Dendritic cell treated with granulocyte-macrophage colony-stimulating factor and Interleukin-4, amounts not matched to agents 40 ng/mL and 50 ng/mL, for 4 days (primary cell): ENCODE measurements around the gene MIS12.

Source experiments
- H3K27ac Mint-ChIP-seq: one replicate; pipeline ENCODE4 v1.8.0; 2022; ENCODE audit warnings: mild to moderate bottlenecking, mixed read lengths
- H3K27me3 Mint-ChIP-seq: one replicate; pipeline ENCODE4 v1.8.0; 2022; ENCODE audit warnings: mild to moderate bottlenecking, mixed read lengths
- H3K36me3 Mint-ChIP-seq: one replicate; pipeline ENCODE4 v1.8.0; 2022; ENCODE audit warnings: low read depth, mixed read lengths
- H3K4me1 Mint-ChIP-seq: one replicate; pipeline ENCODE4 v1.8.0; 2022; ENCODE audit warnings: low read depth, mixed read lengths
- H3K4me3 Mint-ChIP-seq: one replicate; pipeline ENCODE4 v1.8.0; 2022; ENCODE audit warnings: mild to moderate bottlenecking, moderate library complexity, mixed read lengths
- H3K9me3 Mint-ChIP-seq: one replicate; pipeline ENCODE4 v1.8.0; 2022; ENCODE audit warnings: mixed read lengths
- intact Hi-C: fragments of 100-400 bp; cut with micrococcal nuclease; formaldehyde crosslinking; loops from one replicate; pipeline ENCODE4 v1.15.0; 2022

MIS12 gene, protein sequence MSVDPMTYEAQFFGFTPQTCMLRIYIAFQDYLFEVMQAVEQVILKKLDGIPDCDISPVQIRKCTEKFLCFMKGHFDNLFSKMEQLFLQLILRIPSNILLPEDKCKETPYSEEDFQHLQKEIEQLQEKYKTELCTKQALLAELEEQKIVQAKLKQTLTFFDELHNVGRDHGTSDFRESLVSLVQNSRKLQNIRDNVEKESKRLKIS

DNA sequence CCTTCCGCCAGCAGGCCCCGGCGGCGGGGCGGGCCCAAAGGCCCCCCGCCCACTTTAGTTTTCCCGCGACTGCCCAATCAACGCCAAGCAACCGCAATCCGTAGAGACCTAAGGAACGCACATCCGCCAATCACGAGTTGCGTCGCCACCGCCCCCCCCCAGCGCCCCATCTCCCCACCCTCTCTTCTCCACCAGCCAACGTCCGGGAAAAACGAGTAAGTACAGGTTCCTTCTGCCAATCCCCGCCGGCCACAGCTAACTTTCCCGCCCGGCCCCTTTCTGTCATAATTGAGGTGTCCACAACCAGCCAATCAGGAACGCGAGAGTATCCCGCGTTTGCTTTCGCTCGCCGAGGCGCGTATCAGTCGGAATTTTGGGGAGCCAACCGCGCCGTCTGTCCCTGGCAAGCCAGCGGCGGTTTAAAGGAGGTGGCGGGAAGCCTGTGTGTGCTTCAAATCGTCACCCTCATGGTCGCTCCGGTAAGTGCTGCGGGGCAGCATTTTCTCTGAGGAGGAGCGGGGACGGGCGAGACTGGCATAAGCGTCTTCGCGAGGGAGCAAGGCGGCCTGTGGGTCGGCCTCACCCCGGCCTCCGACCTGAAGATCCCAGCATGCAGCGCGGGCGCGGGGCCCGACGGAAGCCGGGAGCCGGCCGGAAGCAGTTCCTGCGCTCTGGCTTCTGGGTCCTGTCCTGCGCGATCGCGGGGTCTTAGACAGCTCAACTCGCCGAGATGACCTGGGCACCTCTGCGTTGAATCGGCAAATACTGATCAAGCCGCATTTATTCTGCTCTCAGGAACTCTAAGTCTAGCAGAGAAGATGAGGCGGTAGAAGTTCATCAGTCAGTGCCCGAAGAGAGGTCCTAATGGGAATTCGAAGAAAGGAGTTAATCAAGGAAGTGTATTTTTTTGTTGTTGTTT, at the start of gene MIS12:
Gene MIS12 (plus strand): TSS at position 361 of the 919 bp plus-strand sequence. CDS start 2,297 bp downstream, outside the sequence.
- no peaks in the 10 kb centered on the region for H3K27me3 Mint-ChIP-seq
- H3K9me3 Mint-ChIP-seq: no peaks in the 10 kb centered on the region
- H3K27ac Mint-ChIP-seq: peak within 1 kb of the TSS; percentile 99
- intact Hi-C loops: loop anchor here (1.0 to 2.0 kb wide), 2 partner anchors 48 to 67 kb away; partner anchors contain the start of genes C1QBP and NUP88
- H3K36me3 Mint-ChIP-seq: peaks cover 78% of the 10 kb centered on the region
- peak within 1 kb of the TSS; percentile 96 for H3K4me3 Mint-ChIP-seq
- peaks cover 35% of the 10 kb centered on the region for H3K4me1 Mint-ChIP-seq

DNA sequence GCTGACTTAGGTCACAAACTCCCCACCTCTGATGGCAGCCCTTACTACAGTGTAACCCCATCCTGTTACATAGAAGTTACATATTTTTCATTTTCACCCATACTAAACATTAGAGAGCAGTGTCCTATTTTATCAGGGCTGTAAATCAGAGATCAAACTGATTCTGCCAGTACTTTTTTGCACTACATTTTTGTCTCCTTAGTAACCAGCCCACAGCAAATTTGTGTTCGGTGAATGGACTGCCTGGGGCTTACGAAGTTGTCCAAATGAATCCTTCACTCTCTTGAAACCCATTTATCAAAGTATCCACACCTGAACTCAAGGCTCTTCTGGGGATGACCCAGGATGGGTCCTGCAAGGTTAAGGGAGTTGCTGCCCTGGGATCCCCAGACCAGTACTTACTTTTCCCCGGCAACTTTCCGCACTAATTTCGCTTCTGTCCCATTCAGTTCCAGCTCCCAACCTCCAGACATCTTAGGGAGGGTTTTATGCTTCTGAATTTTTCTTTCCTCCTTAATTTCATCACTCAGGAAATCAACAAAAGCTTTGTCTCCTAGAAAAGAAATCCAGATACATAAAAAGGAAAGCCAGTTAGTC, 48.5 kb upstream of the MIS12 start:
- peaks cover 35% of the 10 kb centered on the region for H3K4me1 Mint-ChIP-seq
- H3K4me3 Mint-ChIP-seq: peak overlapping the region; percentile 79
- H3K27ac Mint-ChIP-seq: peak overlapping the region; percentile 87
- intact Hi-C loops: loop anchor here (2.0 kb wide), 2 partner anchors 31 to 49 kb away; partner anchors contain the start of genes DERL2, DHX33 and MIS12
- H3K27me3 Mint-ChIP-seq: no peaks in the 10 kb centered on the region
- H3K36me3 Mint-ChIP-seq: peaks cover 59% of the 10 kb centered on the region
- no peaks in the 10 kb centered on the region for H3K9me3 Mint-ChIP-seq

DNA sequence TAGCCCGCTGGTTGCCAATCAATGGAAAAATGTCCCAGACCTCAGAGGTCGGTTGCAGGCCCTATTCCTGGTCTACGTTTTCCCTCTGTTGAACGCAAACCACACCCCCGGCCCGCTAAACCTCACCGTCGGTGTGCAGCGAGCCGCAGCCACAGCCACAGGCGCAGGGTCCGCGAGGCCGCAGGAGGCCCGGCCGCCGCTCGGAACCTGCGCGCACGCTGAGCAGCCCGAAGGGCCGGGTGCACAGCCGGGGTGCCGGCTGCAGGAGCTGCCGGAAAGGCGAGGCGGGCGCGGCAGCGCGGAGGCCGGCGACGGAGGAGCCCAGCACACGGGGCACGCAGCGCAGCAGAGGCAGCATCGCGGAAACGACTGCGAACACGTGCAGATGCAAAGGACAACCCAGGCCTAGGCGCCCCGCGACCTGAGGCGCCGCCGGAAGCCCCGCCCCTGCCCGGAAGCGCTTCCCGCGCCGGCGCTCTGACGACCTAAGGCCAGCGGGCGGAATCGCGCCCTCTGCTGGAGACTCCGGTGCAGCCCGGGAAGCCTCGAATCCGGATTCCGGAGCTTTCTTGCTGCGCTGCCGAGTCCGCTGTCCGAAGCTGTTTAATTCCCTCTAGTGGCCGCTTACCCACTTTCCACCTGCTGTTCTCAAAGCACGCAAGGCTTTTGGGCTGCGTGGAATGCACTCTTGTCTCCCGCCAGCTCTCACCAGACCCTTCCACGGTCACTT, 47.5 kb upstream of the MIS12 start, which contains the start of gene C1QBP:
Gene C1QBP (minus strand): TSS at position 440 of the 730 bp plus-strand sequence. CDS start 82 bp downstream, at position 358.
- Mint-ChIP-seq H3K27me3 (no peaks in the 10 kb centered on the region), H3K4me3 (peak within 1 kb of the TSS; percentile 79), H3K9me3 (no peaks in the 10 kb centered on the region), H3K36me3 (peaks cover 59% of the 10 kb centered on the region), H3K27ac (peak within 1 kb of the TSS; percentile 87), H3K4me1 (peaks cover 35% of the 10 kb centered on the region)
- intact Hi-C loops: loop anchor here (1.0 to 2.0 kb wide), 3 partner anchors 20 to 48 kb away; partner anchors contain the start of genes DERL2, DHX33, MIS12 and NUP88

DNA sequence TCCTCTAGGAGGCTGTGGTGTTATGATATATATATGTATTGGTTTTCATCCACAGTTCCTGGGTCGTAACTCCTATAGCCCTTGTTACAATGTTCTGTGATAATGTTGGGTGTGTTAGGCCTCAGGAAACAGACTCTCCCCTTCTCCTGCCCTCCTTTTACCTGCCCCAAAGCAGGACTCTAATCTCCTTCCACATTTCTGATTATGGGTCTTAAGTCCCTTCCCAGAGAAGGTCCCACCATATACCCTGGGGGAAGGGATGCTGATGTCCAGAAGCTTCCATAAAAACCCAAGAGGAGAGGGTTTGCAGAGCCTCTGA, 47.0 kb upstream of the MIS12 start:
- Mint-ChIP-seq H3K27ac (peak overlapping the region; percentile 87), H3K27me3 (no peaks in the 10 kb centered on the region), H3K36me3 (peaks cover 59% of the 10 kb centered on the region), H3K4me1 (peaks cover 35% of the 10 kb centered on the region), H3K9me3 (no peaks in the 10 kb centered on the region), H3K4me3 (peak overlapping the region; percentile 79)
- intact Hi-C loops: loop anchor here (1.0 to 2.0 kb wide), 3 partner anchors 20 to 47 kb away; partner anchors contain the start of genes DERL2, DHX33, MIS12 and NUP88

DNA sequence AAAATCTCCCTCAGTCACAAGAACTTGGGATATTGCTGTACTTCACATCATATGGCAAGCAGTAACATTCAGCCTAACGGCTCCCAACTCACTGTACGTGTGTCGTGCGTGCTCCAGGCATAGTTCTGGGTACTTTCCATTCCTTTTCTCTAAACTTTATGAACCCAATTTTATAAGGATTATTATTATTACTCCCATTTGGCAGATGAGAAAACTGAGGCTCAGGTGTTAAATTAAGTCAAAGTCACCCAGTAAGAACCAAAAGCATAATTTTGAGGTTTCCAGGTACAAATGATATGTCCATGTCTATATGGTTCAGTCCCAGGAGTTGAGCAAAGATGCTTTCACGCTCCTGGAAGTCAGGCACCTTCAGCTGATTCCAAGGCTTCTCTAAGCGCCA, 42.6 kb upstream of the MIS12 start:
- Mint-ChIP-seq H3K4me3 (no peak overlapping the region), H3K36me3 (peaks cover 69% of the 10 kb centered on the region)
- intact Hi-C loops: no loop called here

DNA sequence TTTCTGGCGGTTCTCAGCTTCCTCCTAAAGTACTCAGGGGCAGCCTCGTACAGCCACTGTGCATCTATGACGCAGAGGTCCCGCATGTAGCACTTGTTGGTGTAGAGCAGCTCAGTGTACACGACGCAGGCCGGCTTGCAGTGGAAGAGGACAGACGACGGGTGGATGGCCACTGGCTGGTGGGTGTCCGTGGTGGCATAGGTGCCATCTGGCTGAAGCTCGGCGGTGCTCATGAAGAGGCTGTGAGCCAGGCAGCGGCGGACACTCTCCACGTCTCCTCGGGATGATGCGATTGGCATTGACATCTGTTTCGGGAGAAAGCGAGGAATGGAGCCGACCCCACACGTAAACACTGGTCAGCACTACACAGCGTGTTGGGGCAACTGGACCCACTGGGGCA, 42.2 kb upstream of the MIS12 start:
- Mint-ChIP-seq H3K27ac (no peak overlapping the region), H3K36me3 (peaks cover 74% of the 10 kb centered on the region), H3K4me3 (no peak overlapping the region), H3K4me1 (peaks cover 9% of the 10 kb centered on the region), H3K27me3 (no peaks in the 10 kb centered on the region), H3K9me3 (no peaks in the 10 kb centered on the region)
- intact Hi-C loops: no loop called here

More for the DNA sequence above, 42.6 kb upstream of the MIS12 start:
- Mint-ChIP-seq H3K9me3 (no peaks in the 10 kb centered on the region), H3K27me3 (no peaks in the 10 kb centered on the region), H3K27ac (no peak overlapping the region), H3K4me1 (peaks cover 10% of the 10 kb centered on the region)

DNA sequence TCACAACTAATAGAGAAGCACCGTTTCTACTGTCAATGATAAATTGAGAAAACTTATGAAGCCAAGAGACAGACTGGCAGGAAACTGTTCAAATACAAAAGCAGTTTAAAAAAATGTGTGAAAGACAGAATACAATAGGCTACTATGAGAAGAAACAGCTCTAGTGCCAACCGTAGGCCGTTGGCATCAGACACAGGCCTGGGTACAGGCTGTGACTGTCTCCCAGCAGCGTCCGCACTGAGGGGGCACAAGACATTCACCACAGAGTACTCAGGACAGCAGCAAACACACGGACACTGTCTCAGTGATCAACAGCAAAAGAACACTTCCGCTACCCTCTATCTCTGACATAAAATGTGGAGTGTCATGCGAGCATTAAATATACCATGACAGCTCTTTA, 39.6 kb upstream of the MIS12 start:
- Mint-ChIP-seq H3K4me3 (no peak overlapping the region), H3K27me3 (no peaks in the 10 kb centered on the region), H3K9me3 (no peaks in the 10 kb centered on the region), H3K27ac (no peak overlapping the region), H3K4me1 (no peaks in the 10 kb centered on the region), H3K36me3 (peaks cover 96% of the 10 kb centered on the region)
- intact Hi-C loops: no loop called here

DNA sequence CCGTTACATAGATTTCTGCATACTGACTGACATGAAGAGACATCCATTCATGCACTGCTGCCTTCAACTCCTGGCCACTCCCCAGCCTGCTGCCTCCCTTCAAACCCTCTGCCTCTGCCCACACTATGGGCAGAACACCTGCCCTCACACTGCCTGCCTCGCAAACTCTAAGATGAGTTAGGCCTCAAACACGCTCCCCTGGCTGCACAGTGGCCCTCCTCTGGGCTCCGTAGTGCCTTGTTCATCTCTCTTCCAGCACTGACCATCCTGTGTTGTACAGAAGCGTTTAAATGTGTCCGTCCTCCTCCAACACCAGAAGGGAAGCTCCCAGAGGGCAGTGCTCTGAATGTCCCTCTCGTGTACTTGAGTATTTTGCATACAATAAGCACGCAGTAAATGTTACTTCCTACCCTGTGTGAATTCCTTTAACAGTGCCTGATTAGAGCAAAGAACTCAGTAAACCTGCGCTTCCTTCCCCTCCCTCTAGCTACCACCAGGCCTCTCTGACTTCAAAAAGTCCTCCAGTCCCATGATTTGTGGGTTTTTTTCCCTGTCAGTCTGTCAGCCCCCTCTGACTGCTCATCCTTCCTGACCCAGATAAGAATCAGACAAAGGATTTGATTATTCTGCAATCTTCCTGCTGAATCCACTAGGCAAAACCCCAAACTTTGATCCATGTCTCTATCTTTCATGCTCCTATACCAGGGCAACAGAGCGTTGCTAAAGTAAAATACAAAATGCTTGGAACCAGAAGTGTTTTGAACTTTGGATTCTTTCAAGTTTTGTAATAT, 21.5 kb upstream of the MIS12 start:
- intact Hi-C loops: no loop called here
- H3K4me1 Mint-ChIP-seq: peaks cover 49% of the 10 kb centered on the region
- H3K4me3 Mint-ChIP-seq: no peak overlapping the region
- no peaks in the 10 kb centered on the region for H3K9me3 Mint-ChIP-seq
- no peaks in the 10 kb centered on the region for H3K27me3 Mint-ChIP-seq
- H3K36me3 Mint-ChIP-seq: peaks cover 32% of the 10 kb centered on the region
- H3K27ac Mint-ChIP-seq: no peak overlapping the region

DNA sequence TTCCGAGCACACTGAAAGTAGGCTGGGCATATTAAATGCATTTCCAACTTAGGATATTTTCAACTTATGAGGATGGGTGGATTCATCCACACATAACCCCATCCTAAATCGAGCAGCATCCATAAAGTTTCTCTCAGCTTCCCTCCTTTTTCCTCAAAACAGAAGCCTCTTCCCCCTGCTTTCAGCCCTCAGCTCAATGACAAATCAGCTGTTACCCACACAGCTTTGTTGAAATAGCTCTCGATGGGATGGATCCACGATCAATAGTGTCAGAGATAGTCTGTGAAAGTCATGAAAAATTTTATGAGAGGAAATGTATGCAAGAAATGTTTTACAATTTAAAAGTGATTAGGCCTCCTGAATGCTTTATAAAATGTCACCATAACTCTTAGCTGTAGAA, 20.1 kb upstream of the MIS12 start:
- H3K4me3 Mint-ChIP-seq: no peak overlapping the region
- peaks cover 20% of the 10 kb centered on the region for H3K36me3 Mint-ChIP-seq
- no peaks in the 10 kb centered on the region for H3K27me3 Mint-ChIP-seq
- intact Hi-C loops: no loop called here
- H3K27ac Mint-ChIP-seq: no peak overlapping the region
- H3K9me3 Mint-ChIP-seq: no peaks in the 10 kb centered on the region
- H3K4me1 Mint-ChIP-seq: peaks cover 49% of the 10 kb centered on the region

DNA sequence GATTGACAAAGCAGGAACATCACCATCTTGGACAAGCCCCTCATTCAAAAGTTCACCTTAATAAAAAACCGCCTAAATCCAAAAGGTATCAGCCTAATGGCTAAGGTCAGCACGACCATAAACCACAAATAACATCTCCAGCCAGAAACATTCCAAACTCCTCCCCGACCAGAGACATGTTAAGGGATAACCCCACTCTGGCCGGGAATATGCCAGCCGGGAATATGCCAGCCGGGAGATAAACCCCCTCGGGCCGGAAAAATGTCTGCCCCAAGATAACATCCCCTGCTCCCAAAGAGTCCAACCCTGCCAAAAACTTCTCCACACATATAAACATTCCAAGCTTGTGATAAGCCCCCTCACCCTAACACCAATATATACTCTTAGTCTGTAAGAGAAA, 18.9 kb upstream of the MIS12 start:
- H3K4me1 Mint-ChIP-seq: peaks cover 44% of the 10 kb centered on the region
- intact Hi-C loops: no loop called here
- peaks cover 22% of the 10 kb centered on the region for H3K36me3 Mint-ChIP-seq
- peak overlapping the region; percentile 77 for H3K4me3 Mint-ChIP-seq
- no peaks in the 10 kb centered on the region for H3K9me3 Mint-ChIP-seq
- H3K27ac Mint-ChIP-seq: peak overlapping the region; percentile 65
- H3K27me3 Mint-ChIP-seq: no peaks in the 10 kb centered on the region

DNA sequence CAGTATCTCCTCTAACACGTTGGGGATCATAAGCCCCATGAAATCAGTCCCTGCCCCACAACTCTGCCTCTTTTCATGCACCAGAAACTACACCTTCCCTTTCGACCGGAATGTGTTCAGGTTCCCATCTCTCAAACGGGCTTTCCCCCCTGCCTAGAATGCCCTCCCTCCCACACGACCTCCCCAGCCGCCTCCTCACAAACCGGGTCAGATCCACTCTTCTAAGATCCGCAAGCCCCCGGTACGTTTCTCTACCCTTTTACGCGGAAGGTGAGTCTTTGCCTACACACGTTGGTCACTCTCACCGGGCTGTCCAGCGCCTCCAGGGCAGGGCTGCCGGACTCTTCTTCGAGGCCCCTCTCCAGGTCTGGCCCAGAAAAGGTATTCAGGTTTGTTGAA, 18.3 kb upstream of the MIS12 start:
- Mint-ChIP-seq H3K36me3 (peaks cover 25% of the 10 kb centered on the region), H3K27ac (peak overlapping the region; percentile 65), H3K4me1 (peaks cover 39% of the 10 kb centered on the region), H3K9me3 (no peaks in the 10 kb centered on the region), H3K4me3 (peak overlapping the region; percentile 77), H3K27me3 (no peaks in the 10 kb centered on the region)
- intact Hi-C loops: loop anchor here (2.0 kb wide), 1 partner anchor 29 kb away; the partner anchor contains the start of gene C1QBP

DNA sequence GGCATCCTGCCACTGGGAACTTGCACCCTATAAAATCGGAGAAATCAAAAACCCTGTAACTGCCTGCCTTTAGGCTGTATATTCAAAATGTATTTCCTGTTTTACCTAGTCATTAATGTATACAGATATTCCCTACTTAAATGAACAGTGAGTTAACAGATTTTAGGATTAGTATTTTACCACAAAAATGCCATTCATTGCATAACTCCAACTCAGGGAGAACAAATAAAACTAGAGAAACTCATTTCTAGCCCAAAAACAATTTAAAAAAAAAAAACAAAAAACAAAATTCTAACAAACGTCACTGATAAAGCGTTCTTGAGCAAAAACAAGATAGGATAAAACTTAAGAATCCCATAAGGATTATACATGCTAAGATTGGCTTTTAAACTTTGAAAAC, 13.9 kb upstream of the MIS12 start:
- H3K4me1 Mint-ChIP-seq: peaks cover 9% of the 10 kb centered on the region
- intact Hi-C loops: no loop called here
- peaks cover 67% of the 10 kb centered on the region for H3K36me3 Mint-ChIP-seq
- H3K27me3 Mint-ChIP-seq: no peaks in the 10 kb centered on the region
- H3K27ac Mint-ChIP-seq: no peak overlapping the region
- H3K9me3 Mint-ChIP-seq: no peaks in the 10 kb centered on the region
- H3K4me3 Mint-ChIP-seq: no peak overlapping the region

DNA sequence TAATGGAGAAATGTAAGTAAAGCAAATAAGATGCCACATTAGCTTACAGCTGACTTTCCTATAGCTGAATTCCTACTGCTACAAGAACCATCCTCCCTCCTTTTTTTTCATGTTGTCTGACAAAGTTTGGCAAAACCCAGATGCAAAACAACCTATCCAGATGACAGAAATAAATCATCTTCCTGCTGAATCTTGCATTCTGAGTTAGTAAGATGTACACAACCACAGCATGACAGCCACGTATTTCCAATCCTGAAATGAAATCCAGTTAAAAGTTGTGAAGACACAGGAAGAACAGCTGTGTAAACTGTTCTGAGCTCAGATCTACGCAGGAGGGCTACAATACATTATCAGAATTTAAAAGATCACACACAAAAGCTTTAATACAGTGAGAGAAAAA, 12.5 kb upstream of the MIS12 start:
- H3K9me3 Mint-ChIP-seq: no peaks in the 10 kb centered on the region
- H3K4me3 Mint-ChIP-seq: no peak overlapping the region
- peaks cover 73% of the 10 kb centered on the region for H3K36me3 Mint-ChIP-seq
- intact Hi-C loops: no loop called here
- H3K27ac Mint-ChIP-seq: no peak overlapping the region
- no peaks in the 10 kb centered on the region for H3K4me1 Mint-ChIP-seq
- no peaks in the 10 kb centered on the region for H3K27me3 Mint-ChIP-seq
